Ascending aorta (tissue), 2 donors: Measurements from ENCODE around the gene RENBP. TPM values are rescaled to one million over a fixed set of nuclear protein-coding genes. Genes with fewer than 3 reads are reported as not detected.
A peak's percentile ranks its signal among the peaks of the same experiment; 100 is the strongest.
"Not testable (repeated sequence)": the region's sequence is repeated elsewhere in the genome, so short reads cannot be mapped to it uniquely, and the experiment has no call there.

Experiments
- DNase-seq, 2 donors: peaks; one replicate each; pipeline ENCODE4 v3.0.0-alpha.2; 2019; ENCODE audit warnings: low spot score in 2 of 2
- H3K27ac ChIP-seq, 2 donors: fragments of 200-600 bp; sonication (generic); one replicate each; pipeline ENCODE4 v1.5.1; 2016 to 2017; ENCODE audit warnings: mild to moderate bottlenecking in 1 of 2
- H3K27me3 ChIP-seq: fragments of 200-600 bp; sonication (generic); one replicate; pipeline ENCODE4 v1.5.1; 2017
- H3K36me3 ChIP-seq, 2 donors: fragments of 200-600 bp; sonication (generic); one replicate each; pipeline ENCODE4 v1.5.1; 2016
- H3K4me1 ChIP-seq, 2 donors: fragments of 200-600 bp; sonication (generic); one replicate each; pipeline ENCODE4 v1.5.1; 2016 to 2017; ENCODE audit warnings: mild to moderate bottlenecking in 1 of 2
- H3K4me3 ChIP-seq, 2 donors: fragments of 200-600 bp; sonication (generic); one replicate each; pipeline ENCODE4 v1.5.1; 2016 to 2017; ENCODE audit warnings: mild to moderate bottlenecking in 1 of 2
- H3K9me3 ChIP-seq, 2 donors: fragments of 200-600 bp; sonication (generic); one replicate each; pipeline ENCODE4 v1.5.1; 2016
- intact Hi-C: fragments of 100-400 bp; cut with DNase I; formaldehyde crosslinking; loops from one replicate; pipeline ENCODE4 v1.15.1; 2023
- total RNA-seq: library from RNA; depleted of rRNA; stranded (reverse); fragments of >200 nt; gene quantifications from one replicate; pipeline ENCODE4 v1.1.0, GENCODE V29; 2016
- TF ChIP-seq, protein P1 (sequence below), 3 experiments: fragments of 200-600 bp in 2 of 3; fragments of 450-650 bp in 1 of 3; sonication (generic) in 2 of 3; IDR thresholded peaks; one replicate each; pipeline ENCODE4 v1.5.1; 2016 to 2019; ENCODE audit warnings: antibody characterized with exemption in 3 of 3, mild to moderate bottlenecking in 1 of 3, moderate library complexity in 1 of 3

The RENBP gene
- total RNA-seq, 1 donor from 2014 or later, result 15.5 TPM

DNA sequence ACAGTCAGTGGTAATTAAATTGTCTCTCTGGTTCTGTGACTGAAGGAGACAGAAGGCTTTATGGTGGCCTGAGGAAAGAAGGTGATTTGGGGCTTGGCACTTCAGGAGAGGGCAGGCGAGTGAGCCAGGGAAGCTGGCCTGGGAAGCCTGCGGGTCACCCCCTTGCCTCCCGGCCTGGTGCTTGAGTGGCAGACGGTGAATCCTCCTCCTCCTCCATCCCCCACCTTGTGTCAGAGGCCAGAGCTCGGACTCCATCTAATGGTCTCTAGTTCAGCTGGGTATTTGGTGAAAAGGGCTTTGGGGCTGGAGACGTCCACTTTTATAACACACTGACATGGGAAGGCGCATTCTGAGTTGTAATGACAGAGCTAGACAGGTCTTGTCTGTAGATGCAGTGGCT lies 36.8 kb upstream of the RENBP start:
- no peaks in the 10 kb centered on the region for H3K36me3 ChIP-seq
- no peak overlapping the region for H3K27ac ChIP-seq
- intact Hi-C loops, result no loop called here
- H3K27me3 ChIP-seq, result no peaks in the 10 kb centered on the region
- DNase-seq, result no peak
- H3K9me3 ChIP-seq, result no peaks in the 10 kb centered on the region
- H3K4me1 ChIP-seq, result no peaks in the 10 kb centered on the region
- TF ChIP-seq, protein P1, sequence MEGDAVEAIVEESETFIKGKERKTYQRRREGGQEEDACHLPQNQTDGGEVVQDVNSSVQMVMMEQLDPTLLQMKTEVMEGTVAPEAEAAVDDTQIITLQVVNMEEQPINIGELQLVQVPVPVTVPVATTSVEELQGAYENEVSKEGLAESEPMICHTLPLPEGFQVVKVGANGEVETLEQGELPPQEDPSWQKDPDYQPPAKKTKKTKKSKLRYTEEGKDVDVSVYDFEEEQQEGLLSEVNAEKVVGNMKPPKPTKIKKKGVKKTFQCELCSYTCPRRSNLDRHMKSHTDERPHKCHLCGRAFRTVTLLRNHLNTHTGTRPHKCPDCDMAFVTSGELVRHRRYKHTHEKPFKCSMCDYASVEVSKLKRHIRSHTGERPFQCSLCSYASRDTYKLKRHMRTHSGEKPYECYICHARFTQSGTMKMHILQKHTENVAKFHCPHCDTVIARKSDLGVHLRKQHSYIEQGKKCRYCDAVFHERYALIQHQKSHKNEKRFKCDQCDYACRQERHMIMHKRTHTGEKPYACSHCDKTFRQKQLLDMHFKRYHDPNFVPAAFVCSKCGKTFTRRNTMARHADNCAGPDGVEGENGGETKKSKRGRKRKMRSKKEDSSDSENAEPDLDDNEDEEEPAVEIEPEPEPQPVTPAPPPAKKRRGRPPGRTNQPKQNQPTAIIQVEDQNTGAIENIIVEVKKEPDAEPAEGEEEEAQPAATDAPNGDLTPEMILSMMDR (IDR thresholded peaks at IDR 0.05), result no peak
- no peak overlapping the region for H3K4me3 ChIP-seq

DNA sequence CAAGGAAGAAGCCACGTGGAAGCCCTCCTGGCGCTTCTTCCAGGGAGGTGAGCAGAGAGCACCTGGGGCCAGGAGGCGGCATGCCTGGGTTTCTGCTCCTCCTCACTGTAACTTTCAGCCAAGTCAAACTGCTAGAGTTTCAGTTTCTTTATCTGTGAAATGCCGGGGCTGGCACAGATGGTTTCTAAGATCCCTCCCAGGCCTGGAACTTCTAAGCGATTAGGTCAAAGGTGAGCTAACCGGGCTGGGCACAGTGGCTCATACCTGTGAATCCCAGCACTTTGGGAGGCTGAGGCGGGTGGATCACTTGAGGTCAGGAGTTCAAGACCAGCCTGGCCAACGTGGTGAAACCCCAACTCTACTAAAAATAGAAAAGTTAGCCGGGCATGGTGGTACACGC lies 36.0 kb upstream of the RENBP start:
- H3K9me3 ChIP-seq, H3K27me3 ChIP-seq, DNase-seq, intact Hi-C loops, H3K4me1 ChIP-seq, H3K36me3 ChIP-seq, H3K27ac ChIP-seq, H3K4me3 ChIP-seq: not testable (repeated sequence)

DNA sequence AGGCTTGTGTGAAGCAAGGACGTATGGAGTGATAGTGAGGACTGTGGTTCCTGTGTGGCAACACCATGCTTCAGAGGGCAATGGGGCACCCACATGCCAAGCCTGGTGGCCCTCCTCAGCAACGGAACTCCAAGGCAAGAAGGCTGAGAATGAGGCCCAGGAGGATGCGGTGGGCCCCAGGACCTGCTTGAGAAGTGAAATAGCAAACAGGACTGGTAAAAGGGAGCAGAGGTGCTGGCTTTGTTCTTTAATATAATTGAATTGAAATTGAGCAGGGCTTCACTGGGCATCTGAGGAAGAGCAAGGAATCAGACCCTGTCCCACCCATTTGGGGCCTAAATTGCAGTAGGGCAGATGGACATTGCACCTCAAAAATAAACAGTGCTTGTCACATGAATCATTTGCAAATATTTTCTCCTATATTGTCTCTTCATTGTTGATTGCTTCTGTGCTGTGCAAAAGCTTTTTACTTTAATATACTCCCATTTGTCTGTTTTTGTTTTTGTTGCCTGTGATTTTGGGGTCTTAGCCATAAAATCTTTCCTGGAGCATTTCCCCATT lies 30.4 kb upstream of the RENBP start:
- H3K4me1 ChIP-seq, result peaks cover 0 to 7% of the 10 kb centered on the region in 2 donors
- intact Hi-C loops, result loop anchor here (5.0 kb wide), 1 partner anchor 567 kb away; no protein-coding TSS in a partner anchor
- no peaks in the 10 kb centered on the region for H3K9me3 ChIP-seq
- H3K27me3 ChIP-seq, result no peaks in the 10 kb centered on the region
- no peak overlapping the region for H3K4me3 ChIP-seq
- no peak for DNase-seq
- no peaks in the 10 kb centered on the region for H3K36me3 ChIP-seq
- peak overlapping the region in 1 of 2 donors; percentile 99 for H3K27ac ChIP-seq
- TF ChIP-seq, protein P1 (IDR thresholded peaks at IDR 0.05), result no peak

DNA sequence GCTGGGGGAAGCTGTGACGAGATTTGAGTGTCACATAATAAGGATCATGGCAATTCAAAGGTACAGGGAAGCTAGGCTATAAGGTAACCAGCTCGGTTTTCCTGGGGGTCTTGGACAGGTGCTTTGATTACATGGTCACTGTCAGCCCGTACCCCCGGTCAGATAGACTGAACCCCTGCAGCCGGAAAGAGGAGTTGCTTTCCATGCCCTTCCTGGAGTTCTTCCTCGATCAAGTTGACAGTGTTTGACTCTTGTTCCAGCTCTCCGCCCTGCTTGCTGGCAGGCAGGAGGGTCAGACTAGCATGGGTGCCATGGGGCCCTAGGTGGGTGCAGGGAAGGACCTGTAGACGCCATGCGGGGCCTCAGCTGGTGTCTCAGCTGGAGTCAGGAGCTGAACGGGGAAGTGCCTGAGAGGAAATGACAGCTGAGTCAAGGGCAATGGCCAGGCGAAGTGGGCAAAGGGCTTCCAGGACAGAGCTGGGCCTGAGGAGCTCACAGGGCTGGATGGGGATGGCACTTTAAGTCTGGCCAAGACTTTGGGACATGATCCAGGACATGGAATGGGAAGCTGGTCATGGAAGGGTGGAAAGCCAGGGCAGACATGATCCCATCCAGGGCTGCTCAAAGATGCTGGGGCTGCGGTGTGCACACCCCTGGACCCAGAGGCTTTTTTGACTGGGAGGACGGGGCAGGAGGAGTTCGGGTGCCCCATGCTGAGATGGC lies 29.7 kb upstream of the RENBP start:
- Histone ChIP-seq H3K4me3 (peak overlapping the region; percentile 84 to 91), H3K4me1 (peaks cover 2 to 7% of the 10 kb centered on the region in 2 donors), H3K9me3 (no peaks in the 10 kb centered on the region), H3K36me3 (no peaks in the 10 kb centered on the region), H3K27me3 (no peaks in the 10 kb centered on the region), H3K27ac (peak overlapping the region; percentile 98 to 99)
- intact Hi-C loops, result loop anchor here (5.0 kb wide), 1 partner anchor 568 kb away; no protein-coding TSS in a partner anchor
- TF ChIP-seq, protein P1 (IDR thresholded peaks at IDR 0.05), result no peak
- peak in 1 of 2 donors; percentile 61 for DNase-seq

DNA sequence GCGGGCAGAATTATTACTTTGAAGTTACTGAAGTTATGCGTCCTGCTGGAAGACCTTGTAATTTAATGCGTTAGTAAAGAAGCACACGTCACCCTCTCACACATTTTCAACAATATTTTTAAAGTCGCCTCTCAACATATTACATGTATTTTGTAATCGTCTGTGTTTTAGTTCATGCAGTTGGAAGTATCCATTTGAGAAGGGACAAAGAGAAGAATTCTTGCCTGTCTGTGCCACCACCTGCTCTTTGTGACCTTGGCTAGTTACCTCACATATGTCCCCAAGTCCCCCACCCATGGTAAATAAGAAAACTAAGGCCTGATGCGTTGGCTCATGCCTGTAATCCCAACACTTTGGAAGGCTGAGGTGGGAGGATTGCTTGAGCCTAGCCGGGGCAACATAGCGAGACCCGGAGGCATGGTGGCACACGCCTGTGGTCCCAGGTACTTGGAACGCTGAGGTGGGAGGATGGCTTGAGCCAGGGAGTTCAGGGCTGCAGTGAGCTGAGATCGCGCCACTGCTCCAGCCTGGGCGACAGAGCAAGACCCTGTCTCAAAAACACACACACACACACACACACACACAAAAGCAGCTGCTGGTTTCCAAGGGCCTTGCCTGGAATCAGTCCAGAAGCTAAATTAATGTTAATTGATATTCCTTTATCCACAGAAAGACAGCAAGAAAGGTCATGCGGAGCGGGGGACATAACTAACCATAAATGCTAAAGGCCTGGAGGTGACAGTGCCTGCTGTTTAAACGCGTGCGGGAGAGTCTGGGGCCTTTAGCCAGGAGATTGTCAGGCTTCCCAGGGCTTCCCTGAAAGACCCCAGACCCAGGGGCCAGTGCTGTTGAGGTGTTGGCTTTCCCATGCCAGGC lies 28.9 kb upstream of the RENBP start:
- Histone ChIP-seq H3K4me1 (peaks cover 6 to 8% of the 10 kb centered on the region in 2 donors), H3K27me3 (no peaks in the 10 kb centered on the region), H3K9me3 (no peaks in the 10 kb centered on the region), H3K36me3 (no peaks in the 10 kb centered on the region), H3K4me3 (peak overlapping the region; percentile 84 to 91), H3K27ac (peak overlapping the region; percentile 98 to 99)
- peak in 1 of 2 donors; percentile 67 for DNase-seq
- intact Hi-C loops, result loop anchor here (5.0 kb wide), 1 partner anchor 569 kb away; no protein-coding TSS in a partner anchor
- TF ChIP-seq, protein P1 (IDR thresholded peaks at IDR 0.05), result no peak
